GM21786 (cell line): Measurements from ENCODE around the gene HNRNPH3.

Source experiments
- ATAC-seq: cut with Tn5 transposase; IDR thresholded peaks from one replicate; pipeline ENCODE4 v1.9.1; 2021; ENCODE audit not compliant: unreplicated experiment

The HNRNPH3 gene

GRCh38 chr10:68371604-68372003 is 39.7 kb downstream of the HNRNPH3 start:
- ATAC-seq: no peak

DNA sequence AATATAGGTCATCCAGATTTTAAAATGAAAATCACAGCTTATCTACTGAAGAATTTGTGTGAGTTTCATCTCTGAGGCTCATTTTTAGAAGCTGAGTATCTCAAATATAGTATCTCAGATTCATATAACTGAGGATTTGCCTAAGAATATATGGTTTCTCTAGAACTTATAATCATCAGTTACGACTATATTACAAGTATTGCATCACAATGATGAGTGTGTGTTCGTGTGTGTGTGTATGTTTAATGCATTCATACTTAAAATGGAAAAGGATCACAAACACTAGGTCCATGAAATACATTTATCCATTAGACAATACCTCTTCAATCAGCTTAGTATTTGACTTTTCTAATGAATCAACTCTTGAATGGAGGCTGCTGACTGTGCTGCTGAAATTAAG is 53.9 kb downstream of the HNRNPH3 start:
- no peak for ATAC-seq
